ENCODE data around the gene ERCC2. TPM values are rescaled to one million over a fixed set of nuclear protein-coding genes. Genes with fewer than 3 reads are reported as not detected.

Gene ERCC2
- total and polyA plus RNA-seq, 2 of the 8 experiments (the other 6 are each of a cell fraction or from before 2014, with no cell fraction given) = 107 to 117 TPM

- H3K79me2 ChIP-seq (ENCODE audit: control insufficient read depth in 1 of 2, insufficient read depth in 2 of 2, low read length in 2 of 2) = no peaks in the 10 kb centered on the region; a peak in 1 of 4 replicates
- peak overlapping the region in 1 of 4 experiments; percentile 48; a peak in 1 of 8 replicates for H3K4me3 ChIP-seq (ENCODE audit: extremely low read depth in 1 of 4, insufficient read depth in 2 of 4, low read depth in 3 of 4, low read length in 4 of 4)
Observed at GRCh38 chr19:45401815-45402214, 31.4 kb upstream of the ERCC2 start.

More at GRCh38 chr19:45401815-45402214, 31.4 kb upstream of the ERCC2 start:
- peak overlapping the region; percentile 41 to 92; a peak in 1 of 4 replicates for H3K4me2 ChIP-seq (ENCODE audit: insufficient read depth in 1 of 2, low read depth in 2 of 2, low read length in 2 of 2)
- H2BK120ac ChIP-seq (replicated peaks; ENCODE audit: low read depth, low read length) = no peak overlapping the region
- no peaks in the 10 kb centered on the region for H3K9me3 ChIP-seq (ENCODE audit: insufficient read depth in 2 of 2, low read depth in 1 of 2, low read length in 1 of 2)
- no peak for TF ChIP-seq JUN (IDR thresholded peaks at IDR 0.05; ENCODE audit: low read depth, low read length)
- H2BK15ac ChIP-seq (ENCODE audit: low read length) = no peak overlapping the region
- 86% methylated on average over 6 of the region's 6 CpGs; no CpG with 5 or more reads in 1 of the 2 experiments for WGBS, 2 experiments (ENCODE audit: extremely low coverage in 1 of 2, insufficient coverage in 1 of 2, insufficient read length in 1 of 2, insufficient replicate concordance in 2 of 2, low coverage in 1 of 2, low lambda C conversion rate in 2 of 2, missing lambda C conversion rate in 1 of 2)
- no peak overlapping the region for H4K5ac ChIP-seq (ENCODE audit: insufficient read length, low read depth, low read length)
- ChIA-PET CTCF (ENCODE audit: partially characterized antibody) (interaction anchor here (0.9 to 6.6 kb wide), 15 partner anchors 9 to 152 kb away, joined by 3 to 57 read pairs (median 5); partner anchors contain the start of genes ERCC2 and VASP), POLR2A (ENCODE audit: partially characterized antibody) (interaction anchor here (0.9 to 3.5 kb wide), 8 partner anchors 8 to 77 kb away, joined by 3 to 11 read pairs (median 4); no protein-coding TSS in a partner anchor)
- no peak overlapping the region for H3K23ac ChIP-seq (ENCODE audit: insufficient read length)
- FAIRE-seq = no peak
- peaks cover 18% of the 10 kb centered on the region for H3K23me2 ChIP-seq (ENCODE audit: low read depth, low read length)
- H4K91ac ChIP-seq (replicated peaks; ENCODE audit: insufficient read length, low read length) = no peak overlapping the region
- H3K79me1 ChIP-seq (ENCODE audit: low read depth, low read length) = 0 out of 2 replicates have a peak, but pooled peaks cover 1% of the 10 kb centered on the region
- H3K4me1 ChIP-seq (replicated peaks in 1 of 4; ENCODE audit: control insufficient read depth in 3 of 4, insufficient read depth in 4 of 4, low read length in 3 of 4) = peaks cover 3 to 28% (median 13%) of the 10 kb centered on the region in 4 experiments; a peak in 6 of 7 replicates
- DNase-seq (ENCODE audit: low read depth in 1 of 2, low spot score in 2 of 2) = no peak
- H3K36me3 ChIP-seq (ENCODE audit: control insufficient read depth in 2 of 4, insufficient read depth in 4 of 4, low read length in 3 of 4) = 0 out of 8 replicates have a peak, but pooled peaks cover 0 to under 1% (median 0%) of the 10 kb centered on the region in 4 experiments
- no peak overlapping the region for H3K9ac ChIP-seq (replicated peaks in 1 of 4; ENCODE audit: extremely low read depth in 1 of 4, low read depth in 3 of 4, low read length in 3 of 4)
- H3K4ac ChIP-seq (replicated peaks; ENCODE audit: insufficient read length, low read depth, low read length) = no peak overlapping the region
- H3K14ac ChIP-seq (ENCODE audit: insufficient read length) = no peak overlapping the region
- H2AFZ ChIP-seq (ENCODE audit: low read length) = no peak overlapping the region
- H2BK20ac ChIP-seq (ENCODE audit: low read length) = no peak overlapping the region
- H3K18ac ChIP-seq (ENCODE audit: extremely low read depth, low read length) = no peak overlapping the region; the same call in 1 of the 2 replicates
- H3K27me3 ChIP-seq (replicated peaks in 1 of 4; ENCODE audit: control insufficient read depth in 3 of 4, extremely low read depth in 1 of 4, insufficient read depth in 3 of 4, low read length in 3 of 4) = peaks cover 10 to 19% (median 15%) of the 10 kb centered on the region in 4 experiments
- no peak overlapping the region for H2BK5ac ChIP-seq (ENCODE audit: low read depth, low read length)
- H4K20me1 ChIP-seq (replicated peaks in 1 of 2; ENCODE audit: control insufficient read depth in 1 of 2, insufficient read depth in 2 of 2, low read length in 2 of 2) = peaks cover 2 to 5% of the 10 kb centered on the region in 2 experiments
- no peak overlapping the region for H4K8ac ChIP-seq (ENCODE audit: extremely low read depth, insufficient read depth, low read length)
- no peak overlapping the region for H2AK5ac ChIP-seq (ENCODE audit: low read depth, low read length)
- no peak overlapping the region for H3K56ac ChIP-seq (replicated peaks; ENCODE audit: insufficient read length, low read depth, low read length)
- H2BK12ac ChIP-seq (ENCODE audit: low read depth, low read length) = no peak overlapping the region
- no peak overlapping the region for H3K27ac ChIP-seq (ENCODE audit: low read depth, low read length)
